ENCODE results near the gene CANX. TPM values are rescaled to one million over a fixed set of nuclear protein-coding genes. Genes with fewer than 3 reads are reported as not detected.

Gene CANX
- total and polyA plus RNA-seq, 11 donors, result 81.6 to 699 (median 473) TPM

DNA sequence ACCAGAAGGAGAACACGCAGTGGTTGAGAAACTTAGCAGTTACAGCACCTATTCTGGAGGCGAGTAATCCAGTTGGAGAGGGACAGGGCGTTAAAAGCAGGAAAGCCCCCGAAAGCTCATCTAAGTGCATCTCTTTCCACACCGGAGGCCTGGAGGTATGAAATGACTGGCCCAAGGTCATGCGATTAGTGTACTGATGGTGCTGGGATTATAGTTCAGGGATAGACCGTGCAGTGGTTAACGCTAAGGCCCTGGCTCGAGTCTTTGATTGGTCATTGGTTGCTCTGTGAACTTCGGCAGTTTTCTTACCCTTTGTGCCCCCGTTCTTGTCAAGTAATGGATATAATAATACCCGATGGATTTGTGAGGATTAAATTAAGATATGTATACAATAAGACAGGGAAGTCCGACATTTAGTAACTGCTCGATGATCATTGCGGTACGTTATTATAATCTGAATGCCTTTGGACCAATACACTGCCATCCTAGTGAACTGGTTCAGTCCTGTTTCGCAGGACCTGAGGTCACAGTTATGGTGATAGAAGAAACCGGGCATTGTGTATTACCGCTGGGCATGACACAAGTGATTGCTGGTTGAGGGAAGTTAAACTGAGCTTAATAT, 960 bp downstream of the CANX start:
- intact Hi-C loops (cut with DNase I), result loop anchor here in 4 of 10 donors (2.0 kb wide), 3 partner anchors 21 to 75 kb away; partner anchors contain the start of gene MAML1 (in 2 of the 4)
- Histone ChIP-seq H3K27me3 (no peaks in the 10 kb centered on the region), H3K27ac (peak overlapping the region; percentile 82 to 98 (median 97)), H3K4me3 (peak overlapping the region; percentile 61 to 98 (median 90)), H3K9me3 (no peaks in the 10 kb centered on the region), H3K4me1 (peaks cover 0 to 56% (median 25%) of the 10 kb centered on the region in 12 donors), H3K36me3 (peaks cover 0 to 28% (median 6%) of the 10 kb centered on the region in 9 donors)
- TF ChIP-seq, protein P1, sequence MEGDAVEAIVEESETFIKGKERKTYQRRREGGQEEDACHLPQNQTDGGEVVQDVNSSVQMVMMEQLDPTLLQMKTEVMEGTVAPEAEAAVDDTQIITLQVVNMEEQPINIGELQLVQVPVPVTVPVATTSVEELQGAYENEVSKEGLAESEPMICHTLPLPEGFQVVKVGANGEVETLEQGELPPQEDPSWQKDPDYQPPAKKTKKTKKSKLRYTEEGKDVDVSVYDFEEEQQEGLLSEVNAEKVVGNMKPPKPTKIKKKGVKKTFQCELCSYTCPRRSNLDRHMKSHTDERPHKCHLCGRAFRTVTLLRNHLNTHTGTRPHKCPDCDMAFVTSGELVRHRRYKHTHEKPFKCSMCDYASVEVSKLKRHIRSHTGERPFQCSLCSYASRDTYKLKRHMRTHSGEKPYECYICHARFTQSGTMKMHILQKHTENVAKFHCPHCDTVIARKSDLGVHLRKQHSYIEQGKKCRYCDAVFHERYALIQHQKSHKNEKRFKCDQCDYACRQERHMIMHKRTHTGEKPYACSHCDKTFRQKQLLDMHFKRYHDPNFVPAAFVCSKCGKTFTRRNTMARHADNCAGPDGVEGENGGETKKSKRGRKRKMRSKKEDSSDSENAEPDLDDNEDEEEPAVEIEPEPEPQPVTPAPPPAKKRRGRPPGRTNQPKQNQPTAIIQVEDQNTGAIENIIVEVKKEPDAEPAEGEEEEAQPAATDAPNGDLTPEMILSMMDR (IDR thresholded peaks at IDR 0.05), result no peak
- no peak for TF ChIP-seq POLR2A (IDR thresholded peaks at IDR 0.05)
- WGBS, 4 donors, result 1 to 3% (median 2%) methylated on average over 19 of the region's 19 CpGs
- no peak for ATAC-seq
- DNase-seq, result no peak

DNA sequence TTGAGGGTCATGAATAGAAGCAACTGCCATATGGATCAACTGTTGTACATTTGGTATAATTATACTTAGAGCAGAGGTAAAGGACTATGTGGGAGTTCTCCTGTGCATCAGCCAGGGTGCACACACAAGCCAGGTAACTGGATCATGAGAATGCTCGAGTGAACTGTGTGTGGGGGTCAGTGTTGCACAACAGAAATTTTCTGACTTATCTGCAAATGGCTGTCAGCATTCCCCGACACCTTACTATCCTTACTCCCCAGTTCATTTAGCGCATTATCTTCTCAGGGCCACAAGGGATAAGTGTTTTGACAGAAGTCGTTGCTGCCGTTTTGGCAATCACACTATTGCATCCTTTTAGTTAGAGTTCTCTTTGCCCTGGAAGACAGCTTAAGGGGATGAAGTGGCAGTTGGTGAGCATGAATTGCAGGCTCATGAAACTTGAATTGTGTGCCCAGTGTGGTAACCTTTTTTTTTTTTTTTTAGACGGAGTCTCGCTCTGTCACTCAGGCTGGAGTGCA, 1.7 kb downstream of the CANX start:
- no peak for ATAC-seq
- Histone ChIP-seq H3K36me3 (peaks cover 0 to 31% (median 14%) of the 10 kb centered on the region in 9 donors), H3K9me3 (no peaks in the 10 kb centered on the region), H3K27me3 (no peaks in the 10 kb centered on the region), H3K27ac (peak overlapping the region in 9 of 12 donors; percentile 89 to 98 (median 97)), H3K4me3 (peak overlapping the region in 10 of 12 donors; percentile 78 to 98 (median 90)), H3K4me1 (peaks cover 0 to 56% (median 25%) of the 10 kb centered on the region in 12 donors)
- TF ChIP-seq, protein P1 (IDR thresholded peaks at IDR 0.05), result no peak
- no peak for TF ChIP-seq POLR2A (IDR thresholded peaks at IDR 0.05)
- DNase-seq, result no peak
- 26 to 34% (median 29%) methylated on average over 7 of the region's 7 CpGs for WGBS, 4 donors
- intact Hi-C loops (cut with DNase I), result no loop called here

DNA sequence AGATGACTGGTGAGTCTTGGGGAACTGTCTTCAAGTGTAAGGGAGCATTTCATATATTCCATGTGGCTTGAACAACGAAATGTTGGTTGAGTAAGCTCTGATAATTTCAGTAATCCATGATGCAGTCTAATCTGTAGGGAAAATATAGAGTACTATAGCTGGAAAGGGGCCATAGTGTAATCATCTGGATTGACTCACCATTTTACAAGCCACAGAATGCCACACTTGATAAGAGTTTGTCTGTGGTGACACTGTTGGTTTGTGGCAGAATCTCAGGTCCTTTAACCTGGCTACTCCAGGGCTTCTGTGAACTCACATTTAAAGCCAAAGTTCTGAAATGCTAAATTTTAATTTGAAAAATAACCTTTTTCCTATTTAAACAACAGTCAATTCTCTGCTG, 17.5 kb downstream of the CANX start:
- no peak overlapping the region for H3K27ac ChIP-seq
- DNase-seq (no peak), ATAC-seq (no peak)
- H3K4me1 ChIP-seq, result no peaks in the 10 kb centered on the region
- peaks cover 0 to 99% (median 96%) of the 10 kb centered on the region in 9 donors for H3K36me3 ChIP-seq
- intact Hi-C loops (cut with DNase I), result no loop called here
- TF ChIP-seq POLR2A (IDR thresholded peaks at IDR 0.05), result no peak
- no peaks in the 10 kb centered on the region for H3K27me3 ChIP-seq
- 61 to 89% (median 76%) methylated on average over 1 of the region's 1 CpG for WGBS, 4 donors
- no peak overlapping the region for H3K4me3 ChIP-seq
- H3K9me3 ChIP-seq, result no peaks in the 10 kb centered on the region

DNA sequence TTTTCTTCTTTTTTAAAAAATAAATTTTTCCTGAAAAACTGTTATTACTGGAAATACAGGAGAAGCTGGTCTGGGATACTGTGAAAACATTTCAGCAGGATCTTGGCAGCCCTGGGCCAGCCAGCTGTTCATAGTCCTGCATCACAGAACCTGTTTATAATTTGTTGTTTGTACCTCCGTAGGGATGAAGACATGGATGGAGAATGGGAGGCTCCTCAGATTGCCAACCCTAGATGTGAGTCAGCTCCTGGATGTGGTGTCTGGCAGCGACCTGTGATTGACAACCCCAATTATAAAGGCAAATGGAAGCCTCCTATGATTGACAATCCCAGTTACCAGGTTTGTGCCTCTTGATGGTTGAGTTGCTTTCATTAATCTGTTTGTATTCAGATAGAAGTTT, 21.5 kb downstream of the CANX start:
- H3K36me3 ChIP-seq, result peaks cover 0 to 100% (median 98%) of the 10 kb centered on the region in 9 donors
- H3K4me3 ChIP-seq, result no peak overlapping the region
- peaks cover 0 to 9% (median 0%) of the 10 kb centered on the region in 12 donors for H3K4me1 ChIP-seq
- DNase-seq (no peak), ATAC-seq (no peak)
- intact Hi-C loops (cut with DNase I), result no loop called here
- H3K9me3 ChIP-seq, result no peaks in the 10 kb centered on the region
- H3K27me3 ChIP-seq, result no peaks in the 10 kb centered on the region
- H3K27ac ChIP-seq, result no peak overlapping the region
- WGBS, 4 donors, result 80 to 96% (median 90%) methylated on average over 2 of the region's 2 CpGs
- no peak for TF ChIP-seq POLR2A (IDR thresholded peaks at IDR 0.05)
- TF ChIP-seq, protein P1 (IDR thresholded peaks at IDR 0.05), result no peak
